ENCODE data around the gene RBFA.

- TF ChIP-seq GATA2 (IDR thresholded peaks at IDR 0.05; ENCODE audit: low read depth, low read length) (no peak), GATA3 (IDR thresholded peaks at IDR 0.05; ENCODE audit: low read depth, low read length) (no peak)
Observed at GRCh38 chr18:80004600-80005342, 29.5 kb upstream of the RBFA start.

Data from SH-SY5Y (cell line).